ENCODE results near the gene DUSP18.

DNA sequence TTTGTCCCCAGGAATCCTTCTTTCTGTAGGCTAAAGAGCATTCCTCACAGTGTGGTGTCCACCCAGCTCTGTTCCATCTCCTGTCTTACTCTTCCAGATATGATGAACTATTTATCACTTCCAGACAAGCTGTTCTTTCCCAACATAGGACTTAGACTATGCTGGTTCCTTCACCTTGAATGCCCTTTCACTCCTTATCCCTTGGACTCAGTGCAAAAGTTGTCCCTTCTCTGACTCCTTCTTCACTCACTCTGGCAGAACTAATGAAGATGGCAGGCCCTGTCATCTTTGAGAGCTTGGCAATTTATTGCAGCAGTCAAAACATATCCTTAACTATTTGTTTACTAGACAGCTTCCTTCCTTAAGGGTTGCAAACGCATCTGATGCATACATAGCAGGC lies 23.5 kb upstream of the DUSP18 start:
- TF ChIP-seq EZH2 (IDR thresholded peaks at IDR 0.05; ENCODE audit: insufficient read depth, poor library complexity, severe bottlenecking) (no peak), EZH2phosphoT487 (IDR thresholded peaks at IDR 0.05; ENCODE audit: insufficient read depth, low read depth) (no peak)
